ENCODE results near the gene LGALS13.

Gene LGALS13, protein sequence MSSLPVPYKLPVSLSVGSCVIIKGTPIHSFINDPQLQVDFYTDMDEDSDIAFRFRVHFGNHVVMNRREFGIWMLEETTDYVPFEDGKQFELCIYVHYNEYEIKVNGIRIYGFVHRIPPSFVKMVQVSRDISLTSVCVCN

DNA sequence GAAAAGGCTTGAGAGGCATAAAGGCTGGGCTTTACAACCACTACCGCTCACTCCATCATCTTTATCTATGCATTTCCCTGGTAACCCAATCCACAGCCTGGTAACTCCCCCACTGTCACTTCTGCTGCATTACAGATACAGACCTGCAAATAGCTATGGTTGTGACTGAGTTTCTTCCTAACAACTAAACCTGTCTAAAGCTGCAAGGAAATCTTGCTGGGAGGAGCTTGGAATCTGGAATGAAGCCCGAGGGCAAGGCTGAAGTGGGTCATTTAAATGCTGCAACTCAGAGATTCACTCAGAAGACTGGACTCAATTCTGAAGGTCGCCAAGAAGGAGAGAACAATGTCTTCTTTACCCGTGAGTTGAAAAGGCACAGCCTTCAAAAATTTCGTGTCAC lies at the start of gene LGALS13:
LGALS13 (plus strand) TSS at position 301 of the 400 bp plus-strand sequence; CDS start at position 346, 45 bp downstream.
- Mint-ChIP-seq H3K36me3 (no peaks in the 10 kb centered on the region), H3K4me3 (no peak within 1 kb of the TSS), H3K27me3 (peaks cover 47% of the 10 kb centered on the region), H3K9me3 (peaks cover 12% of the 10 kb centered on the region), H3K4me1 (no peaks in the 10 kb centered on the region), H3K27ac (no peak within 1 kb of the TSS)
- ATAC-seq: no peak

DNA sequence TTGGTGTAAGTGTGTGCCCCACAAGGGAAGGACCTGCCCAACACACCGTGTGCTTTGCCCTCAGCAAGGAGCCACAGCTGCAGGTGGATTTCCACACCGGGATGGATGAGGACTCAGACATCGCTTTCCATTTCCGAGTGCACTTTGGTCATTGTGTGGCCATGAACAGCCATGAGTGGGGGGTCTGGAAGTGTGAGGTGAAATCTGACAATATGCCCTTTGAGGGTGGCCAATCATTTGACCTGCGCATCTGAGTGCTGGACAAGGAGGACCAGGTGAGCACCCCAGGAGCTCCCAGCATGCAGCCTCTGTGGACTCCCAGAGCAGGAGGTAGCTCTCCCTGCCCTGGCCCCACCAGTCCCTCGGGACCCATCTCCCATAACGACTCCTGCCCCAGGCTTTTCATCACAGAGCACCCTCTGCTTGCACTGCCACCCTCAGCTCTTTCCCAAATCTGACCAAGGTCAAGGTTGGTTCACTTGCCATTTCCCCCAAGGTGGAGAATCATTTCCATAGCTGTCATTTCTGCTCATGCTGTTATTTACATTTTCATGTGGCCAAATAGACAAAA lies 49.2 kb upstream of the LGALS13 start:
- Mint-ChIP-seq H3K9me3 (no peaks in the 10 kb centered on the region), H3K27me3 (no peaks in the 10 kb centered on the region), H3K4me3 (no peak overlapping the region), H3K27ac (peak overlapping the region; percentile 7), H3K4me1 (peaks cover 40% of the 10 kb centered on the region), H3K36me3 (no peaks in the 10 kb centered on the region)
- ATAC-seq: no peak

DNA sequence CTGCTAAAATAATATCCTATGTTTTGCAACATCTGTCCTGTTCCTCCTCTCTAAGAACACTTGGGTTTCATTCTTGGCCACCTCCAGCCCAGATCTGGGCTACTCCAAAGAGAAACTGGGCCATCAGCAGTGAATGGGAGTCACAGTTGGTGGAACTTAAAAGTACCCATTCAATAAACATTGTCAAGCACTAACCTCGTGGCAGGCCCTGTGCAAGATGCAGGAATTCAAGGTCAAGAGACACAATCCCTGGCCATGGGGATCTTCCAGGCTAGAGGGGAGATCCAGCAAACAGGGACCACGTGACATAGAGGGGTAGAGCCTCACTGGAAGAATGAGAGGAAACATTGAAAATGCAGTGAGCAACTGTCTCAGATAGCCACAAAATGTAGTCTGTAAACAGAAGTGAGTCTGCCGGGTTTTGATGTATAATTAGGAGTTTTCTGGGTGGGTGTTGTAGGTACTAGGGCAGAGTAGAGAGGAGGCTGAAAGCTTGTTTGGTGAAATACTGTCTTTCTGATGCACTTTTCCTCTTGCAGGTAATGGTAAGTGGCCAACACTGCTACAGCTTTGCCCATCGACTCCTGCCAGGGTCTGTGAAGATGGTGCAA lies 47.5 kb upstream of the LGALS13 start:
- peak overlapping the region; percentile 52 for H3K27ac Mint-ChIP-seq
- H3K4me3 Mint-ChIP-seq: no peak overlapping the region
- no peaks in the 10 kb centered on the region for H3K9me3 Mint-ChIP-seq
- no peaks in the 10 kb centered on the region for H3K36me3 Mint-ChIP-seq
- H3K4me1 Mint-ChIP-seq: peaks cover 51% of the 10 kb centered on the region
- ATAC-seq: no peak
- no peaks in the 10 kb centered on the region for H3K27me3 Mint-ChIP-seq

DNA sequence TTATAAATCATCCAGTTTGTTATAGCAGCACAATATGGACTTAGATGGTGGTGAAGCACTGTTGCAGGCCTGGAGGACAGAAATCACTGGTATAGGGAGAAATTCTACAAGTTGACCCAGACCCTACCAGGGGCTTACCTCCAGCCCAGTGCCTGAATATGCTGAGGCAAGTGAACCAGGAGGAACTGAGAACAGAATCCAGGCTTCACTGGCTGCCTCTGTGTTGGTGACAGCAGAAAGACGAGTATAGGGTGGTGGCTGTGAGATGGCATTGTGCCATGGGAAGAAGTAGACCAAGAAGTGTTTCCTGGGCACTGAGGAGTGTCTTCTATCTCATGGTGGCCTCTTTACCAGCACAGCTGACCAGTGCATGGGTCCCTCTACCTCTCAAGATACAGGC lies 46.4 kb upstream of the LGALS13 start:
- H3K4me3 Mint-ChIP-seq: no peak overlapping the region
- no peak for ATAC-seq
- no peaks in the 10 kb centered on the region for H3K9me3 Mint-ChIP-seq
- H3K27me3 Mint-ChIP-seq: no peaks in the 10 kb centered on the region
- H3K4me1 Mint-ChIP-seq: peaks cover 51% of the 10 kb centered on the region
- H3K36me3 Mint-ChIP-seq: no peaks in the 10 kb centered on the region
- peak overlapping the region; percentile 52 for H3K27ac Mint-ChIP-seq

DNA sequence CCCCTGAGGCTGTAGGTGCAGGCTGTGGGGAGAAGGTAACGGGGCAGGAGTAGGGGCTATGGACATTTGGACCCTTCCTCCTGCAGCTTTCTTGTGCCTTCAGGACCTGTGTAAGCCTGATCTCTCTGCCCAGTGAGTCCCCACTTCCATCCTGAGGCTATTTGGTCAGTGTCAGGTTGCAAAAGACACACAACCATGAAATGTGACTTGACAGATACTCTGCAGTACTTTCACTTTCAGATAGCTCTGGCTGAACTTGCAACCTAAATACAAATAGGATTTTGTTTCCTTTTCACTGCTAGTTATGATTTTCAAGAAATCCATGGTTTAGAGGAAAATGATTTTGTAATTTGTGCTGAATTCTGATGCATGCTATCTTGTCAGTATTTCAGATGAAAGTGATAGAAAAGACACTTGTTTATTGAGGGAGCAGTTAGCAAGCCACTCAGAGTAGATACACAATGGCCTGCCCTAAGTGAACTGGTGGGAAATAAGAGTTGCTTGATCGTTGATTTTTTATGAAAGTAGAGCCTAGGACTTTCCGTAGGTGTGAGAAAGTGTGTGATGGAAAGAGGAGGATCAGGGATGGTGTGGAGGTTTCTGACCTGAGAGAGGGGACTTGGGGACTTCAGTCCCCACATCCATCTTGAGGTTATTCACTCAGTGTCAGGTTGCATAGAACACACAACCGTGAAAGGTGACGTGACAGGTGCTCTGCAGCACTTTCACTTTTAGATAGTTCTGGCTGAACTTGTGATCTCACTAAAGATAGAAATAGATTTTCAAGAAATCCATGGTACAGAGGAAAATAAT lies 44.3 kb upstream of the LGALS13 start:
- no peaks in the 10 kb centered on the region for H3K9me3 Mint-ChIP-seq
- no peaks in the 10 kb centered on the region for H3K36me3 Mint-ChIP-seq
- peak overlapping the region; percentile 86 for H3K27ac Mint-ChIP-seq
- ATAC-seq: peak; percentile 64
- no peaks in the 10 kb centered on the region for H3K27me3 Mint-ChIP-seq
- peak overlapping the region; percentile 57 for H3K4me3 Mint-ChIP-seq
- H3K4me1 Mint-ChIP-seq: peaks cover 35% of the 10 kb centered on the region

DNA sequence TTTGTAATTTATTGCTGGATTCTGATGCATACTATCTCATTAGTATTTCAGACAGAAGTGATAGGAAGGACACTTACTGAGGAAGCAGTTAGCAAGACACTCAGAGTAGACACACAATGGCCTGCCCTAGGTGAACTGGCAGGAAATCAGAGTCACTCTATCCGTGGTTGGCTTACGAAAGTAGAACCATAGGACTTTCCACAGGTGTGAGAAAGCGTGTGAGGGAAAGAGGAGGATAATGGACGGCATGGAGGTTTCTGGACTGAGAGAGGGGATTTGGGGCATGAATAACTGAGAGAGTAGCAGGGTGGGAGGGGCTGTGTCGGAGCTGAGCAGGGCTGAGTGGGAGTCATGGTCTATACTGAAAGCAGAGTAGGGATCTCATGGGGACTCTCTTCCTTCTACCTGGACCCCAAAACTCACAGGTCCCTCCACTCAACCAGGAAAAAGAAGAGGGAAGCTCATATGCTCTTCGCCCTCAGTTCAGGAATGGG lies 43.7 kb upstream of the LGALS13 start:
- Mint-ChIP-seq H3K27me3 (no peaks in the 10 kb centered on the region), H3K27ac (peak overlapping the region; percentile 86), H3K36me3 (no peaks in the 10 kb centered on the region), H3K4me3 (peak overlapping the region; percentile 57), H3K4me1 (peaks cover 28% of the 10 kb centered on the region), H3K9me3 (no peaks in the 10 kb centered on the region)
- peak; percentile 61 for ATAC-seq

DNA sequence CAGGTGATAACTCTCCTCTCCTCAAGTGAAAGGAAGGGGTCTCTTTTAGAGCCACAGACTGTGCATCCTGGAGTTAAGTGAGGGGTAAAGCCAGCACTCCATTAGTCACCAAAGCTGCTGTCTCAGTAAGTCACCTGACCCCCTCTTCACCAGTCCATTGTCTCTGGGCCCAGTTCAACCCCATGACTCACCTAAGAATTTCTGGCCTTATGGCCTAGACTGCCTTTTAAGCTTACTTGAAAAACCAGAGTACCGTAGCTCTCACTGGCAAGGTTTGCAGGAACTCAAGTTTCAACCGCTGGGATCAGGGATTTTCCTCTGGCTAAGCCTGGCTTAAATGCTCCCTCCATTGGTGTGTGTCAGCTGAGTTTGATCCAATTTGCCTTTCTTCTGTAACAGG lies 38.9 kb upstream of the LGALS13 start:
- Mint-ChIP-seq H3K27me3 (no peaks in the 10 kb centered on the region), H3K4me3 (no peak overlapping the region), H3K9me3 (no peaks in the 10 kb centered on the region), H3K4me1 (peaks cover 9% of the 10 kb centered on the region), H3K27ac (no peak overlapping the region), H3K36me3 (no peaks in the 10 kb centered on the region)
- ATAC-seq: no peak

DNA sequence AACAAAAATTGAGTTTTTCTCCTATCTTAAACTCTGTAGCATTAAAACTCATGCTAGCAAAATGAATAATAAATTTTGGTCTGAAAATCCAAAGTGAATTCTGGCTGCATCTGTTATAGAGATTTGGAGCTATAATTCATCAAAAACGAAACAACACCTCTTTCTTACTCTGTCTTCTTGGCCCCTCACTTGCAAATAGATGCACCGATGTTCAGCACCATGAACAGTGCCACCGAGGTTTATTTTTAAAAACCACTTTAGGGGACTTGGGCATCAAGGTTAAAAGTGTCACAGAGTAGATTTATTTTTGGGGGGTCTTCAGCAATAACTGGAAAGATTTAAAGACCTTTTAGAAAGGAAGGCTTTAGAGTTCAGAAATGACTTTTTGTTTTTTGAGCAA lies 36.3 kb upstream of the LGALS13 start:
- Mint-ChIP-seq H3K27me3 (no peaks in the 10 kb centered on the region), H3K4me1 (no peaks in the 10 kb centered on the region), H3K9me3 (no peaks in the 10 kb centered on the region), H3K27ac (no peak overlapping the region), H3K36me3 (no peaks in the 10 kb centered on the region), H3K4me3 (no peak overlapping the region)
- no peak for ATAC-seq

DNA sequence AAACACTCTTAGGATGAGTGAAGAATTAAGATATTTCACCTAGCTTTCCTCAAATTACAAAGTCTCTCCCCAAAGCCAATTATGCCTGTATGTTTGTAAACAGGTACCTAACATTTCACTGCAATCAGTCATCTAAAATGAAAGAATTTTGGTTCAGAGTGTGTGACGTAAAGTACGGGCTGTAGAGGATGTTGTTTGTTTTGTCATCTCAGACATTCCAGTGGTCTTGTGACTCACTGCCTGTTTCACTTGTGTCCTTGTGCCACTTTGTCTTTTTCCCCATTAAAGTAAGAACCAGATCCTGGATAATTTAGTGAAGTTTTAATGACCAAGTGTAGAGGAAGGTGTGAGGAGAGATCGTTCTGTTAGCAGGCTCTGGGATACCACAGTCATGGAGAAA lies 33.7 kb upstream of the LGALS13 start:
- Mint-ChIP-seq H3K27me3 (peaks cover 16% of the 10 kb centered on the region), H3K27ac (no peak overlapping the region), H3K36me3 (no peaks in the 10 kb centered on the region), H3K4me3 (no peak overlapping the region), H3K9me3 (peaks cover 3% of the 10 kb centered on the region), H3K4me1 (no peaks in the 10 kb centered on the region)
- no peak for ATAC-seq

DNA sequence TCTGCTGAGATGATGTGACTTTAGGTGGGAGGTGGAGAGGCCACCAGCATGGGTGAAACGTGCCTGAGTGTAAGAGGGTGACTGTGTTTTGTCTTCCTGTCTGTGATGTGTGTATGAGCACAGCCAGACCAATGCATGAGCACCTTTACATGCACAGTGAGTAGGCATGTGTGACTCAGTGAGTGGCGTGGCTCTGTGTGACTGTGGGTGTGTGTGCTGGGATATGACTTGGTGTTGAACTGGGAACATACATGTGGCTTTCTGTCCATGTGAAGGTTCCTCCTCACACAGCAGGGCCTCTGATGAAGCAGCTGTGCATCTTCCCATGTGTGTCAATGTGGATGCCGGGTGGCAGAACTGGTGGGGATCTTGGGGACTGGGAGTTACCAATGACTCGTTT lies 19.9 kb upstream of the LGALS13 start:
- Mint-ChIP-seq H3K27me3 (peaks cover 39% of the 10 kb centered on the region), H3K27ac (no peak overlapping the region), H3K4me3 (no peak overlapping the region), H3K9me3 (peaks cover 9% of the 10 kb centered on the region), H3K4me1 (no peaks in the 10 kb centered on the region), H3K36me3 (peaks cover 7% of the 10 kb centered on the region)
- peak; percentile 56 for ATAC-seq

DNA sequence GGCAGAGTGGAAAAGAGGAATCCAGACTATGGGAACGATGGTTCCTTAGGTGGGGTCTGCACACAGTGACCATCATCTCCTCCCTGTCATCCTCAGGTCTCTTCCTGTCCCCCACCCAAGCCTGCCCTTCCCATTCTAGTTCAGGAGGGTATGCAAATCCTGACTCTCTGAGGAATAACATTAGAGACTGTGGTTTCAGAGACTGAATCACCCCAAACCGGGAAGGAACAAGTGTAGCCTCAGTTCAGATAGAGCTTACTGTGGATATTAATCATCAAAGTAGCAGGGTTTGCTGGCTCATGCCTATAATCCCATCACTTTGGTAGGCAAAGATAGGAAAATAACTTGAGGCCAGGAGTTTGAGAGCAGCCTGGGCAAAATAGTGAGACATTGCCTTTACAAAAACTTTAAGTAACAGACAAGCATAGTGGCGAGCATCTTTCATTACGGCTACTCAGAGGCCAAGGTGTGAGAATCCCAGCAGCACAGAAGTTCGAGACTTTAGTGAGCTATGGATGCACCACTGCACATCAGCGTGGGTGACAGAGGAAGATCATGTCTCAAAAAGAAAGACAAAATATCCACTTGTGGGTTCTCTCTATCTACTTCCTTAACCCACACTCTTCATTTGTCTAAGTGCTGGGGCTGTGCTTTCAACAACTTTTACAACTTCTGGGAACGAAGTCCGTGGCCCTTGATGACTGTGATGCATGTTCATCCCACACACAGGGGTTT lies 19.3 kb upstream of the LGALS13 start:
- no peak overlapping the region for H3K4me3 Mint-ChIP-seq
- H3K4me1 Mint-ChIP-seq: no peaks in the 10 kb centered on the region
- ATAC-seq: peak; percentile 75
- peaks cover 7% of the 10 kb centered on the region for H3K36me3 Mint-ChIP-seq
- no peak overlapping the region for H3K27ac Mint-ChIP-seq
- H3K9me3 Mint-ChIP-seq: peaks cover 6% of the 10 kb centered on the region
- peaks cover 36% of the 10 kb centered on the region for H3K27me3 Mint-ChIP-seq

DNA sequence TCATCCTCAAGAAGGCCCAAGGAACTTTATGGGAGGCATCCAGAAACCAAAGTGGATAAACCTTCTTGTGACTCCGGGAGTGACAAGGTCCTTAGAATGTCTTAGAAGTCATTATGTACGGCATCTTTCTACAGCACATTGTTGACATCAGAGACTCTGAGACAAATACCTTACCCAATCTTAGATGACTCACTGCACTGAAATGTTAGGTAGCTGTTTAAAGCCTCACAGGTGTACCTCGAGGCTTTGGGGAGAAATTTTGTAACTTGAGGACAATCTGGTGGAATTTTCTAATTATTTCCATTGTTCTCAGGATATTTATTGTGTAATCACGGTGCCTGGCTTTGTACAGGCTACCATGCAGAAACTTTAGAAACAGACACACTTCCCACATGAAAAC lies 14.8 kb upstream of the LGALS13 start:
- H3K4me3 Mint-ChIP-seq: no peak overlapping the region
- no peaks in the 10 kb centered on the region for H3K9me3 Mint-ChIP-seq
- H3K4me1 Mint-ChIP-seq: no peaks in the 10 kb centered on the region
- no peak overlapping the region for H3K27ac Mint-ChIP-seq
- no peak for ATAC-seq
- peaks cover 32% of the 10 kb centered on the region for H3K27me3 Mint-ChIP-seq
- no peaks in the 10 kb centered on the region for H3K36me3 Mint-ChIP-seq

DNA sequence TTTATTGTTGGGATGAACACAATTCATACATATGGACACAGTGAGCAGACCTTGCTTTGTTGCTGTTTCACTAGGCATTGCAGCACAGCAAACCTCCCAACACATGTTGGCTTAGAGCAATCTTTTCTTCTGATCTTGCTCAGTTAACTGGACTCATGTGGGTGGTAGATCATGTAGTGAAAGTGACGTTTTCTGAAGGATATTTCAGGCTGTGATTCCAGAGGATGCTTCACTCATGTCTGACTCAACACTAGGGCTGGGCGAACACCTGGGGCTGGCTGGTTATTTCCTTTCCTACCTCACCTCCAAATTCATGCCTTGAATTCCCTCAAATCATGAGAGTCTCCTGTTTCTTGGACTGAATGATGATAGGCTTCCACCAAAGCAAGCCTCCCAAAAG lies 14.3 kb upstream of the LGALS13 start:
- H3K27ac Mint-ChIP-seq: no peak overlapping the region

DNA sequence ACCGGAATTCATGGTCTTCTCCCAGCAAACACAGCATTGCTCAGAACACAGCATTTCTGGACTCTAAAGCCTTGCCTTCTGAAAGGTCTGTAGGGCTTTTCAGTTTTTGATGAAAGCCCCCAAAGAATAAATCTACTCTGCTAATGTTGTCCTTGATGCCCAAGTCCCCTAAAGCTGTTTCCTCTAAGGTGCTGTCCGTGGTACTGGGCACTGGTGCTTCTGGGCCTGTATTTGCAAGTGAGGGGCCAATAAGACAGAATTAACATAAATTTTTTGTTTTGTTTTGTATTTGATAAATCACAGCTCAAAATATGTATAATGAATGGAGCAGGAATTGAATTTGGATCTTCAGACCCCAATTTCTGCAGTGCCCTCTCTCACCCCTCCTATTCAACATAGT lies 12.1 kb upstream of the LGALS13 start:
- peaks cover 39% of the 10 kb centered on the region for H3K27me3 Mint-ChIP-seq
- H3K27ac Mint-ChIP-seq: no peak overlapping the region
- H3K4me1 Mint-ChIP-seq: no peaks in the 10 kb centered on the region
- ATAC-seq: no peak
- no peaks in the 10 kb centered on the region for H3K9me3 Mint-ChIP-seq
- no peak overlapping the region for H3K4me3 Mint-ChIP-seq
- H3K36me3 Mint-ChIP-seq: no peaks in the 10 kb centered on the region

More for the DNA sequence above, 14.3 kb upstream of the LGALS13 start:
- no peak overlapping the region for H3K4me3 Mint-ChIP-seq
- no peaks in the 10 kb centered on the region for H3K4me1 Mint-ChIP-seq
- H3K36me3 Mint-ChIP-seq: no peaks in the 10 kb centered on the region
- H3K27me3 Mint-ChIP-seq: peaks cover 32% of the 10 kb centered on the region
- no peak for ATAC-seq
- no peaks in the 10 kb centered on the region for H3K9me3 Mint-ChIP-seq

DNA sequence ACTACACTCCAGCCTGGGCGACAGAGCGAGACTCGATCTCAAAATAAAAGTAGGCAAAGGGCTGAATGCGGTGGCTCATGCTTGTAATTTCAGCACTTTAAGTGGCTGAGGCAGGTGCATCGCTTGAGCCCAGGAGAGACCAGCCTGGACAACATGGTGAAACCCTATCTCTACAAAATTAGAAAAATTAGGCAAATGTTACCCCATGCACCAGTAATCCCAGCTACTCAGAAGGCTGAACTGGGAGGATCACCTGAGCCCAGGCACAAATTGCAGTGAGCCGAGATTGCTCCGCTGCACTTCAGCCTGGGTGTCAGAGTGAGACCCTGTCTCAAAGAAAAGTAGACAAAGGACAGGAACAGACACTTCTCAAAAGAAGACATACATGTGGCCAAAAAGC lies 9.9 kb upstream of the LGALS13 start:
- Mint-ChIP-seq H3K36me3 (no peaks in the 10 kb centered on the region), H3K4me1 (no peaks in the 10 kb centered on the region), H3K4me3 (no peak overlapping the region), H3K9me3 (no peaks in the 10 kb centered on the region), H3K27me3 (peaks cover 48% of the 10 kb centered on the region), H3K27ac (no peak overlapping the region)
- no peak for ATAC-seq
